Measurements from ENCODE around the gene MUC5B. TPM values are rescaled to one million over a fixed set of nuclear protein-coding genes. Genes with fewer than 3 reads are reported as not detected.

MUC5B gene
- total RNA-seq, 4 donors from 2014 or later = 0.04 to 139 (median 1.6) TPM

DNA sequence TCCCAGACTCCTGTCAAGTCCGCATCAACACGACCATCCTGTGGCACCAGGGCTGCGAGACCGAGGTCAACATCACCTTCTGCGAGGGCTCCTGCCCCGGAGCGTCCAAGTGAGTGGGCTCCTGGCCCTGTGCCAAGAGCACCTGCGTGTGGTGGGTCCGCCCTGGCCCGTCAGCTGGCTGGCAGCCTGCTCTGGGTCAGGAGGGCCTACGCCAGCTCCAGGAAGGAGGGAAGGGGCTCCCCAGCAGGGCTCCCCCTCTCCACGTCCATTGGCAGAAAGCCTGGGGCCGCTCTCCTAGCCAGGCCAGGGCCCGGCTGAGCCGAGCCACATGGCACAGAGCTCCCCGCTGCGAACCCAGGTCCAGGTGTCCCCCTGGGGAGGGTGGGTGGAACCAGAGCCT is 37.8 kb downstream of the MUC5B start:
- H3K27ac ChIP-seq = no peak overlapping the region
- intact Hi-C loops (cut with DNase I) = no loop called here
- H3K27me3 ChIP-seq = peaks cover 0 to 9% (median 0%) of the 10 kb centered on the region in 4 donors
- TF ChIP-seq, protein P1, sequence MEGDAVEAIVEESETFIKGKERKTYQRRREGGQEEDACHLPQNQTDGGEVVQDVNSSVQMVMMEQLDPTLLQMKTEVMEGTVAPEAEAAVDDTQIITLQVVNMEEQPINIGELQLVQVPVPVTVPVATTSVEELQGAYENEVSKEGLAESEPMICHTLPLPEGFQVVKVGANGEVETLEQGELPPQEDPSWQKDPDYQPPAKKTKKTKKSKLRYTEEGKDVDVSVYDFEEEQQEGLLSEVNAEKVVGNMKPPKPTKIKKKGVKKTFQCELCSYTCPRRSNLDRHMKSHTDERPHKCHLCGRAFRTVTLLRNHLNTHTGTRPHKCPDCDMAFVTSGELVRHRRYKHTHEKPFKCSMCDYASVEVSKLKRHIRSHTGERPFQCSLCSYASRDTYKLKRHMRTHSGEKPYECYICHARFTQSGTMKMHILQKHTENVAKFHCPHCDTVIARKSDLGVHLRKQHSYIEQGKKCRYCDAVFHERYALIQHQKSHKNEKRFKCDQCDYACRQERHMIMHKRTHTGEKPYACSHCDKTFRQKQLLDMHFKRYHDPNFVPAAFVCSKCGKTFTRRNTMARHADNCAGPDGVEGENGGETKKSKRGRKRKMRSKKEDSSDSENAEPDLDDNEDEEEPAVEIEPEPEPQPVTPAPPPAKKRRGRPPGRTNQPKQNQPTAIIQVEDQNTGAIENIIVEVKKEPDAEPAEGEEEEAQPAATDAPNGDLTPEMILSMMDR (IDR thresholded peaks at IDR 0.05) = no peak
- no peak for TF ChIP-seq POLR2A (IDR thresholded peaks at IDR 0.05)
- H3K9me3 ChIP-seq = no peaks in the 10 kb centered on the region
- DNase-seq = no peak
- H3K36me3 ChIP-seq = no peaks in the 10 kb centered on the region
- H3K4me1 ChIP-seq = peaks cover 15 to 20% (median 19%) of the 10 kb centered on the region in 3 donors
- no peak overlapping the region for H3K4me3 ChIP-seq
- 70 to 81% methylated on average over 2 to 5 of the region's 17 CpGs for WGBS, 2 donors

DNA sequence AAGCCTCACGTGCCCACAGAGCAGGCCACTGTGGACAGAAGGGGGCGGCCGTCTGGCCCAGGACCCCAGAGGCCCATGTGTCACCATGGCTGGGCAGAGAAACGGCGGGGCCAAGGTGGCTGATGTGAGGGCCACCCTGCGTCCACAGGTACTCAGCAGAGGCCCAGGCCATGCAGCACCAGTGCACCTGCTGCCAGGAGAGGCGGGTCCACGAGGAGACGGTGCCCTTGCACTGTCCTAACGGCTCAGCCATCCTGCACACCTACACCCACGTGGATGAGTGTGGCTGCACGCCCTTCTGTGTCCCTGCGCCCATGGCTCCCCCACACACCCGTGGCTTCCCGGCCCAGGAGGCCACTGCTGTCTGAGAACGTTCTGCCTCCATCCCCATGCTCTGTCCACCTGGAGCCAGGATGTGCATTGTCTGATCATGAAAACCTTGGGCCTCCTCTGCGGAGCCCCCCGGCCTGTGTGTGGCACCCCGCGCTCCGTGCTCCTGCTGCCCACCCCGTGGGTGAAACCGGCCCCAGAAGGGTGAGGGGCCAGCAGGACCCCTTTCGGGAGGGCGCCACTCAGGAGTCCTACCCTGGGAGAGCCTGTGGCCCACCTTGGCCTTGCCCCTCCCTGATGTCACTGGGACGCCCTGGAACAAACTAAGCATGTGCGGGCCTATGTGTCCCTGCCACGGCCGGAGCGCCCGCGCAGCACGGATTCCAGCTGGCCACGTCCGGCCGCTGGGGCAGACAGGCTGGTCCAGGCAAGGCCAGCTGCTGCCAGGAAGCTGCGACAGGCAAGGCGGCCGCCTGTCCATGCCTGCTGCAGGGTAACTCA is 38.6 kb downstream of the MUC5B start:
- H3K27ac ChIP-seq = peak overlapping the region in 2 of 4 donors; percentile 74 to 86
- no peak for DNase-seq
- 78 to 92% methylated on average over 2 to 17 of the region's 39 CpGs for WGBS, 2 donors

DNA sequence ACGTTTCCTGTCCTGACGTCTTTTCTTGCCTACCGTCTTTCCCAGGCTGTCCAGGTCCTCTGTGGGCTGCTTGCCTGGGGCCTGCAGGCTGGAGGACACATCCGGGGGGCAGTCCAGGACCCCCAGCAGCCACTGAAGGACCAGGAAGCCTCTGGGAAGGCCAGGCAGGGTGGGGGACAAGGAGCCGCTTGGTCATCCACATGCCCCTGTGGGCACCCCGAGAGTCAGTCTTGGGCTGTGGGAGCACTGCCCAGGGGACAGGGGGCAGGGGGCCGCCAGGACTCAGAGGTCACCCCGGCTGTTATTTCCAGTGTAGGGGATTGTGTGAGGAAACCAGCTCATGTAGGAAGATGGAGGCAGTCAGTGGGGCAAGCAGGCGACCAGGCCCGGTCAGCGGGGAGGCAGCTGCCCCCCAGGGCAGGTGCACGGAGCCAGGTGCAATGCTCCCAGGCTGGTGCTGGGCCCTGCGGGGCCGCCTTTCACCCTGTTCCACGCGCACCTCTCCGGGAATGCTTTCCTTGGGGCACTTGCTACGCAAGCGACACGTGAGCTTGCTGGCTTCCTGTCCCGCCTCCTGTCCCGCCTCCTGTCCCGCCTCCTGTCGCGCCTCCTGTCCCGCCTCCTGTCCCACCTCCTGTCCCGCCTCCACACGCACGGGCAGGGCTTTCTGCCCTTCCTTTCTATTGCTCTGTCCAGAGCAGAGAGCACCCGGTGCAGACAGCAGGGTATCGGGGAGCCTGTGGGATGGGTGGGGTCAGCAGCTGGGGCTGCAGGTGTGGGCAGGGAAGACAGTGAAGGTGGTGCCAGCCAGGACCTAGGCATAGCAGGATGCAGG is 39.5 kb downstream of the MUC5B start:
- DNase-seq = peak; percentile 68
- intact Hi-C loops (cut with DNase I) = no loop called here
- WGBS, 2 donors = 18 to 20% methylated on average over 2 to 7 of the region's 31 CpGs

More for the DNA sequence above, 38.6 kb downstream of the MUC5B start:
- peaks cover 0 to 9% (median 0%) of the 10 kb centered on the region in 4 donors for H3K27me3 ChIP-seq
- no peaks in the 10 kb centered on the region for H3K36me3 ChIP-seq
- TF ChIP-seq, protein P1 (IDR thresholded peaks at IDR 0.05) = no peak
- TF ChIP-seq POLR2A (IDR thresholded peaks at IDR 0.05) = no peak
- H3K4me1 ChIP-seq = peaks cover 15 to 20% (median 19%) of the 10 kb centered on the region in 3 donors
- intact Hi-C loops (cut with DNase I) = no loop called here
- H3K9me3 ChIP-seq = no peaks in the 10 kb centered on the region
- peak overlapping the region in 2 of 4 donors; percentile 52 to 74 for H3K4me3 ChIP-seq

DNA sequence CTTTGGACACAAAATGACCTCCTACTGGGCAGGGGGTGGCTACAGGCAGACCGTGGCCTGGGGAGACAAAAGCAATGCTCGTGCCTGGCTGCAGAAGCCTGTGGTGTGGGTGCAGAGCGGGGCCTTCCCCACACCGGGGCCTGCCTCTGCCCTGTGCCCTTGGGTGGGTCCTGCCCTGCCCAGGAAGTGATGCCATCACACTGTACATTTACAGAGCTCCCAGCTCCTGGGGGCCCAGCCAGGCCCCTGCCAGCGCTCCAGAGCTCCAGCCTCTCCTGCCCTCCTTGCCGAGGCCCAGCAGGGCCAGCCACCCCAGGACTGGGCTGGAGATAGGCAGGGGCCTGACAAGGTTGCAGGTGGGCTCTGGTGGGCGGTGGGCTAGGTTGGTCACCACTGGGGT is 40.1 kb downstream of the MUC5B start:
- intact Hi-C loops (cut with DNase I) = no loop called here
- 10 to 22% methylated on average over 2 to 5 of the region's 7 CpGs for whole genome bisulfite sequencing, 2 donors
- Histone ChIP-seq H3K9me3 (no peaks in the 10 kb centered on the region), H3K4me1 (peaks cover 15 to 20% (median 19%) of the 10 kb centered on the region in 3 donors), H3K4me3 (peak overlapping the region in 3 of 4 donors; percentile 52 to 74 (median 53)), H3K27ac (peak overlapping the region; percentile 19 to 86 (median 72)), H3K27me3 (peaks cover 0 to under 1% (median 0%) of the 10 kb centered on the region in 4 donors), H3K36me3 (no peaks in the 10 kb centered on the region)
- no peak for DNase-seq
- TF ChIP-seq POLR2A (IDR thresholded peaks at IDR 0.05) = no peak
- TF ChIP-seq, protein P1 (IDR thresholded peaks at IDR 0.05) = no peak

More for the DNA sequence above, 39.5 kb downstream of the MUC5B start:
- no peaks in the 10 kb centered on the region for H3K36me3 ChIP-seq
- peak overlapping the region; percentile 11 to 74 (median 52) for H3K4me3 ChIP-seq
- peak overlapping the region; percentile 46 to 86 (median 78) for H3K27ac ChIP-seq
- TF ChIP-seq, protein P1 (IDR thresholded peaks at IDR 0.05) = peak in 1 of 6 experiments; percentile 6
- peak in 1 of 4 donors; percentile 46 for TF ChIP-seq POLR2A (IDR thresholded peaks at IDR 0.05)
- peaks cover 15 to 20% (median 19%) of the 10 kb centered on the region in 3 donors for H3K4me1 ChIP-seq
- H3K9me3 ChIP-seq = no peaks in the 10 kb centered on the region
- peaks cover 0 to 5% (median 0%) of the 10 kb centered on the region in 4 donors for H3K27me3 ChIP-seq

Measured in esophagus squamous epithelium (tissue), 5 donors.